Smooth muscle cell (in vitro differentiated cells): ENCODE results near the gene LSM3. TPM values are rescaled to one million over a fixed set of nuclear protein-coding genes. Genes with fewer than 3 reads are reported as not detected.

Experiments
- DNase-seq: peaks from one replicate; lab custom pipeline; 2025; ENCODE audit not compliant: unreplicated experiment; lab: John Stamatoyannopoulos, UW
- H2AFZ ChIP-seq: fragments of 200-600 bp; sonication (generic); 2 replicates; pipeline ENCODE4 v1.6.0; 2016; ENCODE audit warnings: antibody characterized with exemption, low read depth, mild to moderate bottlenecking
- H3F3A ChIP-seq: fragments of 200-600 bp; sonication (generic); 2 replicates; pipeline ENCODE4 v1.6.0; 2017; ENCODE audit warnings: antibody characterized with exemption, low read depth
- H3K27ac ChIP-seq: fragments of 200-600 bp; sonication (generic); 2 replicates; pipeline ENCODE4 v1.5.1; 2016; ENCODE audit warnings: low read depth, mild to moderate bottlenecking
- H3K27me3 ChIP-seq: fragments of 200-600 bp; sonication (generic); 2 replicates; pipeline ENCODE4 v1.6.1; 2016; ENCODE audit warnings: low read depth, mild to moderate bottlenecking
- H3K36me3 ChIP-seq: fragments of 200-600 bp; sonication (generic); 2 replicates; pipeline ENCODE4 v1.5.1; 2016; ENCODE audit warnings: low read depth
- H3K4me1 ChIP-seq: fragments of 200-600 bp; sonication (generic); 2 replicates; pipeline ENCODE4 v1.5.1; 2016; ENCODE audit warnings: low read depth
- H3K4me2 ChIP-seq: fragments of 200-600 bp; sonication (generic); 2 replicates; pipeline ENCODE4 v1.6.0; 2016; ENCODE audit warnings: mild to moderate bottlenecking
- H3K4me3 ChIP-seq: fragments of 200-600 bp; sonication (generic); 2 replicates; pipeline ENCODE4 v1.5.1; 2016; ENCODE audit warnings: mild to moderate bottlenecking
- H3K79me2 ChIP-seq: fragments of 200-600 bp; sonication (generic); 2 replicates; pipeline ENCODE4 v1.6.0; 2016; ENCODE audit warnings: low read depth, mild to moderate bottlenecking
- H3K9ac ChIP-seq: fragments of 200-600 bp; sonication (generic); 2 replicates; pipeline ENCODE4 v1.6.0; 2016; ENCODE audit warnings: low read depth
- H3K9me3 ChIP-seq: fragments of 200-600 bp; sonication (generic); replicated peaks from 2 replicates; pipeline ENCODE4 v1.5.1; 2016; ENCODE audit warnings: low read depth
- H4K20me1 ChIP-seq: fragments of 200-600 bp; sonication (generic); 2 replicates; pipeline ENCODE4 v1.6.0; 2016; ENCODE audit warnings: low read depth
- WGBS: methylation state at CpG from one replicate; pipeline ENCODE4 v1.1.7; 2016; ENCODE audit warnings: low lambda C conversion rate; 5-methylcytosine and 5-hydroxymethylcytosine counted together
- polyA plus RNA-seq: library from polyadenylated mRNA; unstranded; fragments of >200 nt; fragmentation: Nextera tagmentation; extraction: Ambion mirVana; gene quantifications from 2 replicates; pipeline ENCODE4 v1.2.1, GENCODE V29; 2016
- total RNA-seq: library from RNA; depleted of rRNA; stranded (reverse); fragments of >200 nt; gene quantifications from 2 replicates; pipeline ENCODE4 v1.2.3, GENCODE V29; 2014
- TF ChIP-seq, protein P1 (sequence below): fragments of 200-600 bp; sonication (generic); IDR thresholded peaks from 2 replicates; pipeline ENCODE4 v1.5.1; 2017; ENCODE audit warnings: borderline replicate concordance, mild to moderate bottlenecking, antibody characterized with exemption; ENCODE audit not compliant: insufficient read depth, poor library complexity, severe bottlenecking

LSM3 gene
- total and polyA plus RNA-seq, 2 experiments from 2014 or later, result 18.3 to 31.9 TPM

- H3K4me2 ChIP-seq, result no peak overlapping the region
- H3K36me3 ChIP-seq, result peaks cover 3% of the 10 kb centered on the region
- H3K4me3 ChIP-seq, result no peak overlapping the region
- peaks cover 48% of the 10 kb centered on the region for H4K20me1 ChIP-seq
- no peaks in the 10 kb centered on the region for H3F3A ChIP-seq
- no peak overlapping the region for H3K27ac ChIP-seq
- H3K4me1 ChIP-seq, result peaks cover 5% of the 10 kb centered on the region
- WGBS, result 74% methylated on average over 5 of the region's 5 CpGs
- no peaks in the 10 kb centered on the region for H3K9me3 ChIP-seq
- H3K79me2 ChIP-seq, result peaks cover 35% of the 10 kb centered on the region
- no peak overlapping the region for H2AFZ ChIP-seq
- DNase-seq, result no peak
- no peaks in the 10 kb centered on the region for H3K27me3 ChIP-seq
- no peak overlapping the region for H3K9ac ChIP-seq
- TF ChIP-seq, protein P1, sequence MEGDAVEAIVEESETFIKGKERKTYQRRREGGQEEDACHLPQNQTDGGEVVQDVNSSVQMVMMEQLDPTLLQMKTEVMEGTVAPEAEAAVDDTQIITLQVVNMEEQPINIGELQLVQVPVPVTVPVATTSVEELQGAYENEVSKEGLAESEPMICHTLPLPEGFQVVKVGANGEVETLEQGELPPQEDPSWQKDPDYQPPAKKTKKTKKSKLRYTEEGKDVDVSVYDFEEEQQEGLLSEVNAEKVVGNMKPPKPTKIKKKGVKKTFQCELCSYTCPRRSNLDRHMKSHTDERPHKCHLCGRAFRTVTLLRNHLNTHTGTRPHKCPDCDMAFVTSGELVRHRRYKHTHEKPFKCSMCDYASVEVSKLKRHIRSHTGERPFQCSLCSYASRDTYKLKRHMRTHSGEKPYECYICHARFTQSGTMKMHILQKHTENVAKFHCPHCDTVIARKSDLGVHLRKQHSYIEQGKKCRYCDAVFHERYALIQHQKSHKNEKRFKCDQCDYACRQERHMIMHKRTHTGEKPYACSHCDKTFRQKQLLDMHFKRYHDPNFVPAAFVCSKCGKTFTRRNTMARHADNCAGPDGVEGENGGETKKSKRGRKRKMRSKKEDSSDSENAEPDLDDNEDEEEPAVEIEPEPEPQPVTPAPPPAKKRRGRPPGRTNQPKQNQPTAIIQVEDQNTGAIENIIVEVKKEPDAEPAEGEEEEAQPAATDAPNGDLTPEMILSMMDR, result no peak
Observed at GRCh38 chr3:14131134-14131533, 47.5 kb upstream of the LSM3 start.

- no peak overlapping the region for H3K27ac ChIP-seq
- H3K9ac ChIP-seq, result no peak overlapping the region
- WGBS, result 95% methylated on average over 8 of the region's 8 CpGs
- no peaks in the 10 kb centered on the region for H3F3A ChIP-seq
- H3K79me2 ChIP-seq, result peaks cover 25% of the 10 kb centered on the region
- no peaks in the 10 kb centered on the region for H3K27me3 ChIP-seq
- no peak overlapping the region for H3K4me2 ChIP-seq
- H3K9me3 ChIP-seq, result no peaks in the 10 kb centered on the region
- H4K20me1 ChIP-seq, result peaks cover 39% of the 10 kb centered on the region
- no peak overlapping the region for H3K4me3 ChIP-seq
- no peak for DNase-seq
- no peak overlapping the region for H2AFZ ChIP-seq
- TF ChIP-seq, protein P1, result no peak
- no peaks in the 10 kb centered on the region for H3K4me1 ChIP-seq
- peaks cover 3% of the 10 kb centered on the region for H3K36me3 ChIP-seq
Observed at GRCh38 chr3:14132120-14132519, 46.5 kb upstream of the LSM3 start.

- WGBS, result 96% methylated on average over 6 of the region's 6 CpGs
Observed at GRCh38 chr3:14132689-14133088, 45.9 kb upstream of the LSM3 start.

DNA sequence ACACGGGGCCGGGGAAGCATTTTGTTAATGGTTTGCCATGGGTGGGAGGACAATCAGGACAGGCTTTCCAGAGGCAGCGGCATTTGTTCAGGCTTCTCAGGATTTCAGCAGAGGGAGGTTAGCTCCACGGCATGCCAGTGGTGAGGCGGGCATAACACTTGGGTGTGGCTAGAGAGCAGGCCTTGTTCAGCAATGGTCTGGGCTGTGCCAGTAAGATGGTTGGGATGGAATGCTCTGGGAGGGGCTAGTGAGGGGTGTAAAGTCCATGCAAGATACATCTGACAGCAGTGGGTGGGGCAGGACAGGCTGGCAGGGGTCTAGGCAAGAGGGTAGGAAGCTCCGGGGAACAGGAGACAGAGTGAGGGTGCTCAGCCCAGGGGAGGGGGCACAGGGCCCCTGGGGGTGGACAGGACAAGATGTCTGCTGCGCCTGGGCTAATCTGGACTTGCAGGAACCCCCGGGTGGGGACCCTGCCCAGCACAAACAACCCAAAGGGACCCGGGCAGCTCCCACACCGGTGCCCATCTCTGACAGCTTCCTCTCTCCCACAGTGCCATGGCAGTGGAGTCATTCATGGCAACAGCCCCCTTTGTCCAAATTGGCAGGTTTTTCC, 45.3 kb upstream of the LSM3 start:
- Histone ChIP-seq H2AFZ (no peak overlapping the region), H3F3A (no peaks in the 10 kb centered on the region), H3K27ac (no peak overlapping the region), H3K4me3 (no peak overlapping the region), H3K79me2 (peaks cover 14% of the 10 kb centered on the region), H3K4me2 (no peak overlapping the region), H3K27me3 (no peaks in the 10 kb centered on the region), H3K9ac (no peak overlapping the region), H3K9me3 (no peaks in the 10 kb centered on the region), H3K4me1 (no peaks in the 10 kb centered on the region), H3K36me3 (peaks cover 3% of the 10 kb centered on the region), H4K20me1 (peaks cover 27% of the 10 kb centered on the region)
- no peak for DNase-seq
- TF ChIP-seq, protein P1, result no peak
- WGBS, result 96% methylated on average over 7 of the region's 10 CpGs

More at GRCh38 chr3:14132689-14133088, 45.9 kb upstream of the LSM3 start:
- Histone ChIP-seq H3K9me3 (no peaks in the 10 kb centered on the region), H3K27me3 (no peaks in the 10 kb centered on the region), H3F3A (no peaks in the 10 kb centered on the region), H3K4me2 (no peak overlapping the region), H4K20me1 (peaks cover 33% of the 10 kb centered on the region), H3K4me1 (no peaks in the 10 kb centered on the region), H2AFZ (no peak overlapping the region), H3K36me3 (peaks cover 3% of the 10 kb centered on the region), H3K79me2 (peaks cover 20% of the 10 kb centered on the region), H3K27ac (no peak overlapping the region), H3K4me3 (no peak overlapping the region), H3K9ac (no peak overlapping the region)
- DNase-seq, result no peak
- TF ChIP-seq, protein P1, result no peak
